OCI-M2 (cell line): Measurements from ENCODE around the gene COL23A1.

ENCODE experiments used
- DNase-seq: peaks from one replicate; lab custom pipeline; 2025; ENCODE audit not compliant: unreplicated experiment; lab: John Stamatoyannopoulos, UW

Gene COL23A1

GRCh38 chr5:178557416-178557815 lies 32.8 kb downstream of the COL23A1 start:
- no peak for DNase-seq

- DNase-seq = no peak
Observed at GRCh38 chr5:178555771-178556211, 34.4 kb downstream of the COL23A1 start.

GRCh38 chr5:178555005-178555404 lies 35.2 kb downstream of the COL23A1 start:
- no peak for DNase-seq

- no peak for DNase-seq
Observed at GRCh38 chr5:178554311-178554710, 35.9 kb downstream of the COL23A1 start.

GRCh38 chr5:178553517-178553916 lies 36.7 kb downstream of the COL23A1 start:
- DNase-seq = no peak

GRCh38 chr5:178551468-178551867 lies 38.7 kb downstream of the COL23A1 start:
- DNase-seq = no peak

- no peak for DNase-seq
Observed at GRCh38 chr5:178551059-178551458, 39.1 kb downstream of the COL23A1 start.

GRCh38 chr5:178548746-178549145 lies 41.4 kb downstream of the COL23A1 start:
- DNase-seq = no peak

- no peak for DNase-seq
Observed at GRCh38 chr5:178547753-178548415, 42.3 kb downstream of the COL23A1 start.

GRCh38 chr5:178547052-178547666 lies 43.0 kb downstream of the COL23A1 start:
- DNase-seq = no peak

- no peak for DNase-seq
Observed at GRCh38 chr5:178546675-178547033, 43.5 kb downstream of the COL23A1 start.

- no peak for DNase-seq
Observed at GRCh38 chr5:178545941-178546674, 44.1 kb downstream of the COL23A1 start.

GRCh38 chr5:178545176-178545575 lies 45.0 kb downstream of the COL23A1 start:
- DNase-seq = no peak

- no peak for DNase-seq
Observed at GRCh38 chr5:178544166-178544834, 45.9 kb downstream of the COL23A1 start.

GRCh38 chr5:178542455-178542854 lies 47.7 kb downstream of the COL23A1 start:
- no peak for DNase-seq

GRCh38 chr5:178540526-178540925 lies 49.7 kb downstream of the COL23A1 start:
- no peak for DNase-seq

- no peak for DNase-seq
Observed at GRCh38 chr5:178538741-178539229, 51.4 kb downstream of the COL23A1 start.

- no peak for DNase-seq
Observed at GRCh38 chr5:178537467-178538371, 52.5 kb downstream of the COL23A1 start.

GRCh38 chr5:178536541-178537466 lies 53.4 kb downstream of the COL23A1 start:
- DNase-seq = no peak
